Endothelial cell of umbilical vein (primary cell): ENCODE results near the gene CPSF2. TPM values are rescaled to one million over a fixed set of nuclear protein-coding genes. Genes with fewer than 3 reads are reported as not detected.
"Not testable (repeated sequence)": the region's sequence is repeated elsewhere in the genome, so short reads cannot be mapped to it uniquely, and the experiment has no call there.

Source experiments
- BruUV-seq: library from RNA; stranded (reverse); fragments of 400-500 nt; replicated peaks from 2 replicates; lab custom pipeline; 2021; lab: Mats Ljungman, UMichigan
- CTCF ChIA-PET: fragments of 300-600, 350-600 bp; sonication (Branson Sonifier 250); formaldehyde crosslinking; loops from one replicate; lab custom pipeline; 2021; ENCODE audit warnings: antibody characterized with exemption, inconsistent platforms; lab: Charles Lee
- POLR2A ChIA-PET: fragments of 300-600, 350-600 bp; sonication (Branson Sonifier 250); formaldehyde crosslinking; loops from one replicate; lab custom pipeline; 2021; ENCODE audit warnings: antibody characterized with exemption, inconsistent platforms; lab: Charles Lee
- DNase-seq: peaks from one replicate; pipeline ENCODE4 v3.0.0-alpha.2; 2011; ENCODE audit warnings: low read depth, low spot score
- FAIRE-seq: peaks from 2 replicates; lab custom pipeline; 2011; peaks lifted over from hg19 to GRCh38; lab: Jason Lieb, UNC
- H2AFZ ChIP-seq: 2 replicates; pipeline ENCODE4 v1.6.0; 2012; ENCODE audit warnings: low read depth, low read length, control low read depth, inconsistent platforms
- H3K27ac ChIP-seq: 2 replicates; pipeline ENCODE4 v1.5.1; 2011; ENCODE audit warnings: low read depth, mild to moderate bottlenecking, control low read depth, low read length, moderate library complexity; ENCODE audit not compliant: insufficient read depth
- H3K27me3 ChIP-seq, 2 experiments: 2 replicates each; pipeline versions ENCODE4 v1.6.0 to v1.6.1; 2011; ENCODE audit warnings: low read length in 2 of 2, mixed read lengths in 1 of 2; ENCODE audit not compliant: control insufficient read depth in 2 of 2, insufficient read depth in 2 of 2
- H3K36me3 ChIP-seq, 2 experiments: 2 replicates in 1 of 2; 3 replicates in 1 of 2; pipeline ENCODE4 v1.5.1; 2011; ENCODE audit warnings: low read length in 2 of 2, mild to moderate bottlenecking in 1 of 2, moderate library complexity in 1 of 2; ENCODE audit not compliant: control insufficient read depth in 2 of 2, insufficient read depth in 2 of 2; ENCODE audit errors: extremely low read depth in 1 of 2
- H3K4me1 ChIP-seq: 3 replicates; pipeline ENCODE4 v1.5.1; 2011; ENCODE audit warnings: mild to moderate bottlenecking, low read length; ENCODE audit not compliant: control insufficient read depth, insufficient read depth; ENCODE audit errors: extremely low read depth
- H3K4me2 ChIP-seq: 2 replicates; pipeline ENCODE4 v1.6.1; 2011; ENCODE audit warnings: low read length, control low read depth, mixed read lengths; ENCODE audit not compliant: insufficient read depth
- H3K4me3 ChIP-seq, 3 experiments: fragments of 200-600 bp in 1 of 3; sonication (generic), shearing (Covaris generic) in 1 of 3; replicated peaks in 1 of 3; 2 replicates each; pipeline ENCODE4 v1.5.1; 2011 to 2016; ENCODE audit warnings: control low read depth in 3 of 3, low read length in 3 of 3, mild to moderate bottlenecking in 2 of 3, inconsistent platforms in 1 of 3, low read depth in 1 of 3, moderate library complexity in 1 of 3; ENCODE audit not compliant: insufficient read depth in 1 of 3
- H3K79me2 ChIP-seq: 2 replicates; pipeline ENCODE4 v1.6.0; 2012; ENCODE audit warnings: low read length, inconsistent platforms; ENCODE audit not compliant: control insufficient read depth, insufficient read depth
- H3K9ac ChIP-seq: replicated peaks from 2 replicates; pipeline ENCODE3; 2011; ENCODE audit warnings: low read length, control low read depth; ENCODE audit not compliant: insufficient read depth; ENCODE audit errors: extremely low read depth
- H3K9me1 ChIP-seq: replicated peaks from 3 replicates; pipeline ENCODE4 v1.6.0; 2011; ENCODE audit warnings: mild to moderate bottlenecking, low read length; ENCODE audit not compliant: control insufficient read depth, insufficient read depth; ENCODE audit errors: extremely low read depth
- H3K9me3 ChIP-seq: replicated peaks from 2 replicates; pipeline ENCODE4 v1.5.1; 2012; ENCODE audit warnings: low read length, inconsistent platforms; ENCODE audit not compliant: control insufficient read depth, insufficient read depth
- H4K20me1 ChIP-seq: replicated peaks from 2 replicates; pipeline ENCODE3; 2011; ENCODE audit warnings: mild to moderate bottlenecking, low read length; ENCODE audit not compliant: control insufficient read depth, insufficient read depth; ENCODE audit errors: extremely low read depth
- EZH2 ChIP-seq: IDR thresholded peaks from 2 replicates; pipeline ENCODE4 v1.6.1; 2012; ENCODE audit warnings: borderline replicate concordance, low read depth, mild to moderate bottlenecking, moderate library complexity, low read length, inconsistent platforms; ENCODE audit not compliant: severe bottlenecking
- FOS ChIP-seq: IDR thresholded peaks from 2 replicates; pipeline ENCODE4 v1.6.1; 2011; ENCODE audit warnings: mild to moderate bottlenecking, low read length, moderate library complexity, borderline replicate concordance; ENCODE audit not compliant: insufficient read depth
- GATA2 ChIP-seq: IDR thresholded peaks from 2 replicates; pipeline ENCODE4 v1.7.0; 2011; ENCODE audit warnings: low read depth, mild to moderate bottlenecking, moderate library complexity, mixed read lengths, low read length; ENCODE audit not compliant: insufficient read length, insufficient read depth
- JUN ChIP-seq: IDR thresholded peaks from 2 replicates; pipeline ENCODE4 v1.6.1; 2011; ENCODE audit warnings: borderline replicate concordance, low read depth; ENCODE audit not compliant: insufficient read length, insufficient read depth
- MAX ChIP-seq: IDR thresholded peaks from 2 replicates; pipeline ENCODE4 v1.6.1; 2011; ENCODE audit not compliant: insufficient read depth, insufficient read length
- MYC ChIP-seq: IDR thresholded peaks from one replicate; pipeline ENCODE4 v1.6.1; 2011; ENCODE audit warnings: mild to moderate bottlenecking, low read depth, low read length
- POLR2A ChIP-seq: IDR thresholded peaks from 2 replicates; pipeline ENCODE4 v1.6.1; 2012; ENCODE audit warnings: low read depth, mild to moderate bottlenecking, control low read depth, low read length
- POLR2AphosphoS5 ChIP-seq: IDR thresholded peaks from 2 replicates; pipeline ENCODE4 v1.6.1; 2012; ENCODE audit warnings: low read depth, mild to moderate bottlenecking, control low read depth, low read length, moderate library complexity; ENCODE audit not compliant: insufficient read depth
- dilution Hi-C: fragments of 300-500 bp; cut with MboI; formaldehyde crosslinking; loops from one replicate; pipeline ENCODE4 v1.15.0; 2019; ENCODE audit warnings: low sequenced_read_pairs; ENCODE audit not compliant: extremely low pct_ligation_motif_present
- intact Hi-C: fragments of 100-400 bp; cut with micrococcal nuclease; formaldehyde crosslinking; loops from one replicate; pipeline ENCODE4 v1.10.0; 2022
- polyA plus RNA-seq, 4 experiments: library from polyadenylated mRNA; depleted of rRNA in 3 of 4; stranded (reverse) in 3 of 4; unstranded in 1 of 4; fragments of >200 nt; gene quantifications; 2 replicates each; pipeline versions ENCODE4 v1.2.1 to v1.2.3, GENCODE V29; 2011 to 2012; ENCODE audit warnings: missing spikeins in 1 of 4
- total RNA-seq: library from RNA; stranded (reverse); gene quantifications from 2 replicates; pipeline ENCODE4 v1.2.3, GENCODE V29; 2021
- TF ChIP-seq, protein P1 (sequence below), 2 donors: IDR thresholded peaks; 1 replicate in 1 of 2; 2 replicates in 1 of 2; pipeline ENCODE4 v1.5.1; 2011; ENCODE audit warnings: low read length in 2 of 2, mild to moderate bottlenecking in 2 of 2, moderate library complexity in 2 of 2, control low read depth in 1 of 2, inconsistent platforms in 1 of 2, low read depth in 1 of 2; ENCODE audit not compliant: insufficient read depth in 1 of 2; ENCODE audit errors: extremely low read depth in 1 of 2

The CPSF2 gene
- total and polyA plus RNA-seq, 2 donors (not counting 3 experiments of a cell fraction or from before 2014, with no cell fraction given) = 8.3 to 81.7 TPM

- DNase-seq (no peak), FAIRE-seq (no peak)
- BruUV-seq = no TSS peak
- intact Hi-C loops = no loop called here
- no peaks in the 10 kb centered on the region for H3K4me1 ChIP-seq
- no peak for TF ChIP-seq FOS
- TF ChIP-seq JUN = no peak
- TF ChIP-seq MAX = no peak
- TF ChIP-seq EZH2 = no peak
- no peak for TF ChIP-seq MYC
- TF ChIP-seq POLR2AphosphoS5 = no peak
- TF ChIP-seq, protein P1, sequence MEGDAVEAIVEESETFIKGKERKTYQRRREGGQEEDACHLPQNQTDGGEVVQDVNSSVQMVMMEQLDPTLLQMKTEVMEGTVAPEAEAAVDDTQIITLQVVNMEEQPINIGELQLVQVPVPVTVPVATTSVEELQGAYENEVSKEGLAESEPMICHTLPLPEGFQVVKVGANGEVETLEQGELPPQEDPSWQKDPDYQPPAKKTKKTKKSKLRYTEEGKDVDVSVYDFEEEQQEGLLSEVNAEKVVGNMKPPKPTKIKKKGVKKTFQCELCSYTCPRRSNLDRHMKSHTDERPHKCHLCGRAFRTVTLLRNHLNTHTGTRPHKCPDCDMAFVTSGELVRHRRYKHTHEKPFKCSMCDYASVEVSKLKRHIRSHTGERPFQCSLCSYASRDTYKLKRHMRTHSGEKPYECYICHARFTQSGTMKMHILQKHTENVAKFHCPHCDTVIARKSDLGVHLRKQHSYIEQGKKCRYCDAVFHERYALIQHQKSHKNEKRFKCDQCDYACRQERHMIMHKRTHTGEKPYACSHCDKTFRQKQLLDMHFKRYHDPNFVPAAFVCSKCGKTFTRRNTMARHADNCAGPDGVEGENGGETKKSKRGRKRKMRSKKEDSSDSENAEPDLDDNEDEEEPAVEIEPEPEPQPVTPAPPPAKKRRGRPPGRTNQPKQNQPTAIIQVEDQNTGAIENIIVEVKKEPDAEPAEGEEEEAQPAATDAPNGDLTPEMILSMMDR (IDR thresholded peaks at IDR 0.05; ENCODE audit: extremely low read depth in 1 of 2, insufficient read depth in 1 of 2, low read depth in 1 of 2, low read length in 2 of 2) = no peak
- no peak for TF ChIP-seq GATA2
- TF ChIP-seq POLR2A = no peak
- no peaks in the 10 kb centered on the region for H3K9me1 ChIP-seq
- H3K27ac ChIP-seq = no peak overlapping the region
- ChIA-PET POLR2A (no interaction called here), CTCF (no interaction called here)
- no peaks in the 10 kb centered on the region for H3K9me3 ChIP-seq
- dilution Hi-C loops = no loop called here
- H3K79me2 ChIP-seq = no peaks in the 10 kb centered on the region
- H2AFZ ChIP-seq = no peak overlapping the region
- H3K9ac ChIP-seq = no peak overlapping the region
- no peaks in the 10 kb centered on the region for H3K27me3 ChIP-seq
- H4K20me1 ChIP-seq = no peaks in the 10 kb centered on the region
- H3K36me3 ChIP-seq = no peaks in the 10 kb centered on the region
- H3K4me3 ChIP-seq = no peak overlapping the region
- H3K4me2 ChIP-seq = no peak overlapping the region
These were observed 54.7 kb downstream of the CPSF2 start for GRCh38 chr14:92176476-92176875.

- H4K20me1 ChIP-seq, POLR2A ChIA-PET, H3K9ac ChIP-seq, H2AFZ ChIP-seq, H3K27ac ChIP-seq, H3K4me3 ChIP-seq, dilution Hi-C loops, H3K9me3 ChIP-seq, H3K79me2 ChIP-seq, H3K36me3 ChIP-seq, H3K4me2 ChIP-seq, BruUV-seq, FAIRE-seq, CTCF ChIA-PET, H3K4me1 ChIP-seq, H3K27me3 ChIP-seq, intact Hi-C loops, DNase-seq, H3K9me1 ChIP-seq: not testable (repeated sequence)
These were observed 57.4 kb downstream of the CPSF2 start for GRCh38 chr14:92179178-92179577.
